Measurements from ENCODE around the gene TSPAN5. TPM values are rescaled to one million over a fixed set of nuclear protein-coding genes. Genes with fewer than 3 reads are reported as not detected.

TSPAN5 gene
- total RNA-seq, 1 donor from 2014 or later, result 25.0 TPM

- H3K27ac Mint-ChIP-seq (ENCODE audit: unreplicated experiment), result no peak overlapping the region
- H3K36me3 Mint-ChIP-seq (ENCODE audit: low read depth), result no peaks in the 10 kb centered on the region
- no peaks in the 10 kb centered on the region for H3K9me3 Mint-ChIP-seq
- H3K4me3 Mint-ChIP-seq, result no peak overlapping the region
- DNase-seq (ENCODE audit: low read depth, low spot score), result no peak
- peaks cover 74% of the 10 kb centered on the region for H3K4me1 Mint-ChIP-seq
- TF ChIP-seq CTCF (conservative IDR thresholded peaks at IDR 0.05), result no peak
- no peaks in the 10 kb centered on the region for H3K27me3 Mint-ChIP-seq (ENCODE audit: low read depth)
Measured at GRCh38 chr4:98510757-98511517, 147.5 kb downstream of the TSPAN5 start.

DNA sequence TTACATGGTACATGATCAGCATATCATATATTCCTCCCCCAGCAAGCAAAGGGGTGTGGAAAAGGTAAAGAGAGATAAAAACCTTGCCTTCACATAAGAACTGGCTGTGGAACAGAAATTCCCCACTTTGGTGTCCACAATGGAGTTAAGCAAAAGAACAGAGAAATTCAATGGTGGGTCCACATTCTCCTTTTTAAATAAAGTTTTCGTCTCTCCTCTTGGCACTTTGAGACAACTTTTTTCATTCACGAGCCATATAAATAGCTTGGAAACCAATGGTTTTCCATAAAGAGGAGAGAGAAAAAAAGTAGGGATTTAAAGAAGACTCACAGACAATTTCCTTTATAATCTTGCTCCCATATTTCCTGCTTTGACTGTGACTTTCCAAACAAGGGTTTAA is 148.1 kb downstream of the TSPAN5 start:
- Mint-ChIP-seq H3K27me3 (ENCODE audit: low read depth) (no peaks in the 10 kb centered on the region), H3K27ac (ENCODE audit: unreplicated experiment) (no peak overlapping the region), H3K4me3 (no peak overlapping the region), H3K36me3 (ENCODE audit: low read depth) (peaks cover 2% of the 10 kb centered on the region), H3K9me3 (no peaks in the 10 kb centered on the region), H3K4me1 (peaks cover 68% of the 10 kb centered on the region)
- no peak for TF ChIP-seq CTCF (conservative IDR thresholded peaks at IDR 0.05)
- DNase-seq (ENCODE audit: low read depth, low spot score), result no peak

GRCh38 chr4:98509721-98510120 is 148.7 kb downstream of the TSPAN5 start:
- Mint-ChIP-seq H3K27ac (ENCODE audit: unreplicated experiment) (peak overlapping the region; percentile 54), H3K36me3 (ENCODE audit: low read depth) (peaks cover 4% of the 10 kb centered on the region), H3K4me1 (peaks cover 63% of the 10 kb centered on the region), H3K27me3 (ENCODE audit: low read depth) (no peaks in the 10 kb centered on the region), H3K9me3 (no peaks in the 10 kb centered on the region), H3K4me3 (peak overlapping the region; percentile 33)
- DNase-seq (ENCODE audit: low read depth, low spot score), result no peak
- TF ChIP-seq CTCF (conservative IDR thresholded peaks at IDR 0.05), result no peak

GRCh38 chr4:98508829-98509598 is 149.4 kb downstream of the TSPAN5 start:
- Mint-ChIP-seq H3K27ac (ENCODE audit: unreplicated experiment) (peak overlapping the region; percentile 54), H3K36me3 (ENCODE audit: low read depth) (peaks cover 4% of the 10 kb centered on the region), H3K9me3 (no peaks in the 10 kb centered on the region), H3K4me1 (peaks cover 58% of the 10 kb centered on the region), H3K4me3 (peak overlapping the region; percentile 4), H3K27me3 (ENCODE audit: low read depth) (no peaks in the 10 kb centered on the region)
- no peak for TF ChIP-seq CTCF (conservative IDR thresholded peaks at IDR 0.05)
- DNase-seq (ENCODE audit: low read depth, low spot score), result no peak

- peaks cover 5% of the 10 kb centered on the region for H3K36me3 Mint-ChIP-seq (ENCODE audit: low read depth)
Measured at GRCh38 chr4:98508248-98508647, 150.2 kb downstream of the TSPAN5 start.

More at GRCh38 chr4:98508248-98508647, 150.2 kb downstream of the TSPAN5 start:
- no peak for DNase-seq (ENCODE audit: low read depth, low spot score)
- Mint-ChIP-seq H3K27me3 (ENCODE audit: low read depth) (no peaks in the 10 kb centered on the region), H3K9me3 (no peaks in the 10 kb centered on the region), H3K4me3 (no peak overlapping the region), H3K27ac (ENCODE audit: unreplicated experiment) (peak overlapping the region; percentile 40), H3K4me1 (peaks cover 56% of the 10 kb centered on the region)
- TF ChIP-seq CTCF (conservative IDR thresholded peaks at IDR 0.05), result no peak
